GM12878 (cell line): ENCODE measurements around the gene RASAL1. TPM values are rescaled to one million over a fixed set of nuclear protein-coding genes. Genes with fewer than 3 reads are reported as not detected.

Experiments used
- ATAC-seq: fragments of 200-7000 bp; cut with Tn5 transposase; 3 replicates; pipeline ENCODE4 v1.9.1; 2020; ENCODE audit warnings: mild to moderate bottlenecking, moderate library complexity
- BruUV-seq: library from RNA; stranded (reverse); fragments of 400-500 nt; replicated peaks from 2 replicates; lab custom pipeline; 2021; lab: Mats Ljungman, UMichigan
- CTCF ChIA-PET: fragments of 300-600 bp; sonication (Branson Sonifier 250); formaldehyde crosslinking; extraction: SDS; loops from one replicate; lab custom pipeline; 2021; ENCODE audit warnings: inconsistent platforms; lab: Yijun Ruan, JAX
- POLR2A ChIA-PET: fragments of 350-600 bp; formaldehyde crosslinking; extraction: SDS; loops from one replicate; lab custom pipeline; 2021; ENCODE audit warnings: inconsistent platforms; lab: Charles Lee
- RAD21 ChIA-PET: fragments of 300-600 bp; sonication (Branson Sonifier 250); formaldehyde crosslinking; loops from one replicate; lab custom pipeline; 2023; ENCODE audit warnings: antibody characterized with exemption; ENCODE audit not compliant: unreplicated experiment; lab: Charles Lee
- SMC1A ChIA-PET: fragments of 300-600 bp; sonication (Branson Sonifier 250); formaldehyde crosslinking; loops from one replicate; lab custom pipeline; 2023; ENCODE audit not compliant: unreplicated experiment, uncharacterized antibody; lab: Charles Lee
- DNase-seq: peaks from one replicate; pipeline ENCODE4 v3.0.0-alpha.2; 2011; ENCODE audit warnings: low read depth, low spot score
- FAIRE-seq: peaks from 3 replicates; lab custom pipeline; 2011; peaks lifted over from hg19 to GRCh38; lab: Jason Lieb, UNC
- H2AFZ ChIP-seq: 2 replicates; pipeline ENCODE4 v1.6.0; 2011; ENCODE audit warnings: low read depth, low read length, control low read depth; ENCODE audit not compliant: control insufficient read depth
- H3K27ac ChIP-seq: 2 replicates; pipeline ENCODE4 v1.5.1; 2011; ENCODE audit warnings: control low read depth; ENCODE audit not compliant: control insufficient read depth, insufficient read depth
- H3K27me3 ChIP-seq, 2 experiments: replicated peaks in 1 of 2; 2 replicates each; pipeline versions ENCODE4 v1.6.0 to v1.6.1; 2011; ENCODE audit warnings: low read length in 1 of 2; ENCODE audit not compliant: control insufficient read depth in 2 of 2, insufficient read depth in 2 of 2
- H3K36me3 ChIP-seq, 2 experiments: 2 replicates each; pipeline ENCODE4 v1.5.1; 2011; ENCODE audit warnings: low read length in 1 of 2; ENCODE audit not compliant: control insufficient read depth in 2 of 2, insufficient read depth in 2 of 2
- H3K4me1 ChIP-seq: 2 replicates; pipeline ENCODE4 v1.6.1; 2011; ENCODE audit warnings: mild to moderate bottlenecking, low read length, moderate library complexity, mixed read lengths; ENCODE audit not compliant: control insufficient read depth, insufficient read depth
- H3K4me2 ChIP-seq: 2 replicates; pipeline ENCODE4 v1.6.0; 2011; ENCODE audit warnings: control low read depth; ENCODE audit not compliant: control insufficient read depth, insufficient read depth
- H3K4me3 ChIP-seq: fragments of 200-600 bp; sonication (generic); 2 replicates; pipeline ENCODE4 v1.5.1; 2016
- H3K79me2 ChIP-seq: 2 replicates; pipeline ENCODE4 v1.6.0; 2011; ENCODE audit warnings: low read length; ENCODE audit not compliant: control insufficient read depth, insufficient read depth
- H3K9ac ChIP-seq: 2 replicates; pipeline ENCODE4 v1.8.0; 2011; ENCODE audit warnings: low read length, control low read depth, mixed read lengths; ENCODE audit not compliant: control insufficient read depth, insufficient read depth
- H3K9me3 ChIP-seq: replicated peaks from 3 replicates; pipeline ENCODE4 v1.5.1; 2011; ENCODE audit warnings: mild to moderate bottlenecking, low read length; ENCODE audit not compliant: control insufficient read depth, insufficient read depth
- H4K20me1 ChIP-seq: 2 replicates; pipeline ENCODE4 v1.6.0; 2011; ENCODE audit not compliant: control insufficient read depth, insufficient read depth
- BMI1 ChIP-seq: fragments of 450-650 bp; IDR thresholded peaks from 2 replicates; pipeline ENCODE4 v1.6.1; 2016; ENCODE audit warnings: mild to moderate bottlenecking, moderate library complexity, borderline replicate concordance
- CEBPB ChIP-seq, 2 experiments: fragments of 150-350 bp in 1 of 2; IDR thresholded peaks; 2 replicates each; pipeline ENCODE4 v1.6.1; 2012 to 2014; ENCODE audit warnings: low read depth in 2 of 2, low read length in 2 of 2, borderline replicate concordance in 1 of 2, inconsistent platforms in 1 of 2
- MEF2A ChIP-seq: IDR thresholded peaks from 2 replicates; pipeline ENCODE4 v1.6.1; 2011; ENCODE audit warnings: low read depth, mild to moderate bottlenecking, low read length, moderate library complexity; ENCODE audit not compliant: insufficient read depth
- MEF2B ChIP-seq: fragments of 450-650 bp; IDR thresholded peaks from 2 replicates; pipeline ENCODE4 v1.6.1; 2018; ENCODE audit warnings: mild to moderate bottlenecking, moderate library complexity; ENCODE audit not compliant: partially characterized antibody, poor library complexity, severe bottlenecking
- MYB ChIP-seq: fragments of 150-350 bp; IDR thresholded peaks from 2 replicates; pipeline ENCODE4 v1.6.1; 2014; ENCODE audit warnings: mild to moderate bottlenecking, low read depth, low read length, borderline replicate concordance
- NR2F1 ChIP-seq: fragments of 450-650 bp; conservative IDR thresholded peaks from 2 replicates; pipeline ENCODE4 v1.6.1; 2017; ENCODE audit warnings: mild to moderate bottlenecking
- RELA ChIP-seq: fragments of 450-650 bp; IDR thresholded peaks from 2 replicates; pipeline ENCODE4 v1.8.0; 2014; ENCODE audit warnings: borderline replicate concordance; ENCODE audit not compliant: partially characterized antibody
- SP1 ChIP-seq: IDR thresholded peaks from one replicate; pipeline ENCODE4 v1.6.1; 2011; ENCODE audit warnings: low read depth, low read length
- SPI1 ChIP-seq: IDR thresholded peaks from 2 replicates; pipeline ENCODE4 v1.6.1; 2011; ENCODE audit warnings: low read depth, mild to moderate bottlenecking, low read length, moderate library complexity, borderline replicate concordance; ENCODE audit not compliant: insufficient read depth
- SUPT20H ChIP-seq: IDR thresholded peaks from 2 replicates; pipeline ENCODE4 v1.6.1; 2011; ENCODE audit warnings: low read depth, mild to moderate bottlenecking, low read length, moderate library complexity, borderline replicate concordance; ENCODE audit not compliant: control insufficient read depth
- SUZ12 ChIP-seq: fragments of 200-600 bp; sonication (generic); IDR thresholded peaks from one replicate; pipeline ENCODE4 v1.6.1; 2018; ENCODE audit warnings: antibody characterized with exemption, mild to moderate bottlenecking; ENCODE audit not compliant: unreplicated experiment
- TAF1 ChIP-seq: IDR thresholded peaks from 2 replicates; pipeline ENCODE4 v1.6.1; 2011; ENCODE audit warnings: mild to moderate bottlenecking, low read depth, low read length, borderline replicate concordance
- TBL1XR1 ChIP-seq: IDR thresholded peaks from 2 replicates; pipeline ENCODE4 v1.6.1; 2012; ENCODE audit warnings: low read depth, low read length, improper control_type of control experiment
- YY1 ChIP-seq: IDR thresholded peaks from 2 replicates; pipeline ENCODE4 v1.6.1; 2011; ENCODE audit warnings: low read depth, mild to moderate bottlenecking, low read length
- ZNF24 ChIP-seq: fragments of 450-650 bp; IDR thresholded peaks from 2 replicates; pipeline ENCODE4 v1.6.1; 2017; ENCODE audit warnings: antibody characterized with exemption, mild to moderate bottlenecking
- WGBS: methylation state at CpG from one replicate; pipeline ENCODE4 v1.1.6; 2016; ENCODE audit warnings: low lambda C conversion rate; ENCODE audit not compliant: insufficient replicate concordance, insufficient coverage; ENCODE audit errors: missing lambda C conversion rate; 5-methylcytosine and 5-hydroxymethylcytosine counted together
- in situ Hi-C: fragments of 300-500 bp; cut with MboI; formaldehyde crosslinking; loops from 9 replicates; pipeline ENCODE4 v1.14.3; 2018; ENCODE audit warnings: mixed read lengths
- intact Hi-C: fragments of 100-400 bp; cut with micrococcal nuclease; formaldehyde crosslinking; loops from one replicate; pipeline ENCODE4 v1.14.2; 2022; ENCODE audit not compliant: unreplicated experiment
- polyA plus RNA-seq, 11 experiments: library from polyadenylated mRNA; depleted of rRNA in 4 of 11; unstranded in 6 of 11; stranded (reverse) in 5 of 11; fragments of >200 nt; fragmentation: Nextera tagmentation in 4 of 11; fragmentation: Illumina TruSeq in 1 of 11; extraction: Ambion mirVana in 4 of 11; extraction: Trizol in 1 of 11; gene quantifications; 1 replicate in 1 of 11; 2 replicates in 10 of 11; pipeline versions ENCODE4 v1.2.1 to v1.2.3, GENCODE V29; 2011 to 2016; ENCODE audit warnings: inconsistent platforms in 2 of 11, missing spikeins in 2 of 11, low read depth in 1 of 11
- total RNA-seq, 4 experiments: library from RNA; depleted of rRNA in 3 of 4; stranded (reverse); fragments of >200 nt in 3 of 4; fragmentation: Illumina TruSeq in 1 of 4; extraction: Trizol in 1 of 4; gene quantifications; 2 replicates each; pipeline versions ENCODE4 v1.2.1 to v1.2.3, GENCODE V29; 2013 to 2021
- TF ChIP-seq, protein P1 (sequence below): fragments of 450-650 bp; IDR thresholded peaks from 2 replicates; pipeline ENCODE4 v1.6.1; 2017; ENCODE audit warnings: low read depth, mild to moderate bottlenecking, moderate library complexity
- TF ChIP-seq, protein P2 (sequence below): fragments of 450-650 bp; conservative IDR thresholded peaks from 2 replicates; pipeline ENCODE4 v1.6.1; 2017; ENCODE audit warnings: mild to moderate bottlenecking, moderate library complexity

The RASAL1 gene
- total and polyA plus RNA-seq, 10 of the 15 experiments (the other 5 are each of a cell fraction or from before 2014, with no cell fraction given), result 0.12 to 1.0 (median 0.52) TPM; not detected in 6

DNA sequence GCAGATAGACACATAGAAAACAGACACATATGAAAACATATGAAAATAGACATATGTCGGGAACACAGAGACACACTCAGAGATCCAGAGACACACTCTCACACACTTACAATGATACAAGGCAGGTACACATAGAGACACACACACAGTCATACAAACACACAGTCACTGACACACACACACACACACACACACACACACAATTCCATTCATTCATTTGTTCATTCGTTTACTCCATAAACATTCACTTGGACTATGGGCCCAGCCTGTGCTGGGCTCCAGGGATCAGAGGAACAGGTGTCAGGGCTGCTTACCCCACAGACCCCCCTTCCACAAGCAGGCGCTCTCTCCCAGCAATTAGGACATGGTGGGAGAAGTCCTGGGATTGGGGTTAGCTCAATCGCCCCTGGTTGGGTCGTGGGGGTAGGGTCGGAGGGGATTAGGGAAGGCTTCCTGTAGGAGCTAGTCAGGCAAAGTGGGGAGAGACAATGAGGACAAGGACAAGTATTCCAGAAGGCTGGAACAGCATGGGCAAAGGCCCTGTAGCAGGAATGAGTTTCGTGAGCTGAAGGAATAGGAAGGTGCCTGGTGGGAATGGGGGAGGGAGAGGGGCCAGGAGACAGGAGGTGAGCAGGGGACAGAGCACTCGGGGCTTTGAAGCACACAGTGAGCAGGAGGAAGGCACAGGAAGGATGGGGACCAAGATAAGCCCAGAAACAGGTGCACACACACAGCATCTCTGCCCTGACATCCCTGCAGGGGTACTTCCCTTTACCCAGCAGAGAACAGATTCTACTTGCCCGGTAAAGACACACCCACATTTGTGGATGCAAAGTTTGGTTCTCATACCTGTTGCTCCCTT, 6.5 kb downstream of the RASAL1 start:
- in situ Hi-C loops, result no loop called here
- H3K79me2 ChIP-seq, result no peaks in the 10 kb centered on the region
- H3K4me3 ChIP-seq, result no peak overlapping the region
- H3K27ac ChIP-seq, result no peak overlapping the region
- RAD21 ChIA-PET, result no interaction called here
- H3K4me2 ChIP-seq, result no peak overlapping the region
- POLR2A ChIA-PET, result interaction anchor here (0.6 kb wide), 1 partner anchor 1214 kb away, joined by 4 read pairs; no protein-coding TSS in a partner anchor
- peak; percentile 18 for FAIRE-seq
- CTCF ChIA-PET, result interaction anchor here (0.7 to 3.5 kb wide), 4 partner anchors 38 to 44 kb away, joined by 3 to 14 read pairs (median 3); no protein-coding TSS in a partner anchor
- H3K4me1 ChIP-seq, result peaks cover 3% of the 10 kb centered on the region; the same call in 1 of the 2 replicates
- no peaks in the 10 kb centered on the region for H4K20me1 ChIP-seq
- H2AFZ ChIP-seq, result no peak overlapping the region
- no peaks in the 10 kb centered on the region for H3K27me3 ChIP-seq
- 23% methylated on average over 9 of the region's 9 CpGs for WGBS
- no peaks in the 10 kb centered on the region for H3K36me3 ChIP-seq
- intact Hi-C loops, result no loop called here
- no peaks in the 10 kb centered on the region for H3K9me3 ChIP-seq
- no peak overlapping the region for H3K9ac ChIP-seq
- SMC1A ChIA-PET, result interaction anchor here (1.2 kb wide), 1 partner anchor 8 kb away, joined by 5 read pairs; no protein-coding TSS in a partner anchor
- BruUV-seq, result no TSS peak
- peak; percentile 28; the same call in 2 of the 3 replicates for ATAC-seq
- TF ChIP-seq TBL1XR1, result no peak
- TF ChIP-seq RELA, result no peak
- no peak for TF ChIP-seq SPI1
- no peak for TF ChIP-seq SUZ12
- no peak for TF ChIP-seq MYB
- no peak for TF ChIP-seq MEF2B
- no peak for TF ChIP-seq MEF2A
- TF ChIP-seq BMI1, result no peak
- TF ChIP-seq NR2F1, result no peak
- TF ChIP-seq YY1, result no peak
- no peak for TF ChIP-seq ZNF24
- TF ChIP-seq, protein P1, sequence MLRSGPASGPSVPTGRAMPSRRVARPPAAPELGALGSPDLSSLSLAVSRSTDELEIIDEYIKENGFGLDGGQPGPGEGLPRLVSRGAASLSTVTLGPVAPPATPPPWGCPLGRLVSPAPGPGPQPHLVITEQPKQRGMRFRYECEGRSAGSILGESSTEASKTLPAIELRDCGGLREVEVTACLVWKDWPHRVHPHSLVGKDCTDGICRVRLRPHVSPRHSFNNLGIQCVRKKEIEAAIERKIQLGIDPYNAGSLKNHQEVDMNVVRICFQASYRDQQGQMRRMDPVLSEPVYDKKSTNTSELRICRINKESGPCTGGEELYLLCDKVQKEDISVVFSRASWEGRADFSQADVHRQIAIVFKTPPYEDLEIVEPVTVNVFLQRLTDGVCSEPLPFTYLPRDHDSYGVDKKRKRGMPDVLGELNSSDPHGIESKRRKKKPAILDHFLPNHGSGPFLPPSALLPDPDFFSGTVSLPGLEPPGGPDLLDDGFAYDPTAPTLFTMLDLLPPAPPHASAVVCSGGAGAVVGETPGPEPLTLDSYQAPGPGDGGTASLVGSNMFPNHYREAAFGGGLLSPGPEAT, result no peak
- TF ChIP-seq, protein P2, sequence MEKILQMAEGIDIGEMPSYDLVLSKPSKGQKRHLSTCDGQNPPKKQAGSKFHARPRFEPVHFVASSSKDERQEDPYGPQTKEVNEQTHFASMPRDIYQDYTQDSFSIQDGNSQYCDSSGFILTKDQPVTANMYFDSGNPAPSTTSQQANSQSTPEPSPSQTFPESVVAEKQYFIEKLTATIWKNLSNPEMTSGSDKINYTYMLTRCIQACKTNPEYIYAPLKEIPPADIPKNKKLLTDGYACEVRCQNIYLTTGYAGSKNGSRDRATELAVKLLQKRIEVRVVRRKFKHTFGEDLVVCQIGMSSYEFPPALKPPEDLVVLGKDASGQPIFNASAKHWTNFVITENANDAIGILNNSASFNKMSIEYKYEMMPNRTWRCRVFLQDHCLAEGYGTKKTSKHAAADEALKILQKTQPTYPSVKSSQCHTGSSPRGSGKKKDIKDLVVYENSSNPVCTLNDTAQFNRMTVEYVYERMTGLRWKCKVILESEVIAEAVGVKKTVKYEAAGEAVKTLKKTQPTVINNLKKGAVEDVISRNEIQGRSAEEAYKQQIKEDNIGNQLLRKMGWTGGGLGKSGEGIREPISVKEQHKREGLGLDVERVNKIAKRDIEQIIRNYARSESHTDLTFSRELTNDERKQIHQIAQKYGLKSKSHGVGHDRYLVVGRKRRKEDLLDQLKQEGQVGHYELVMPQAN, result no peak
- no peak for TF ChIP-seq TAF1
- TF ChIP-seq SP1, result no peak
- TF ChIP-seq CEBPB (IDR thresholded peaks at IDR 0.05; ENCODE audit: borderline replicate concordance in 1 of 2, low read depth in 2 of 2, low read length in 2 of 2), result no peak
- no peak for TF ChIP-seq SUPT20H
- TF ChIP-seq, all 136 proteins: peak for 0
- DNase-seq, result no peak
